WTC11 (cell line): Measurements from ENCODE around the gene GALNT13.

ENCODE experiments used
- SP1 ChIP-seq: sonication (generic); formaldehyde crosslinking; conservative IDR thresholded peaks from 2 replicates; pipeline ENCODE4 v1.8.1; 2022; ENCODE audit warnings: missing genetic modification reagents
- ZNF263 ChIP-seq: sonication (generic); formaldehyde crosslinking; IDR thresholded peaks from 2 replicates; pipeline ENCODE4 v1.8.1; 2022; ENCODE audit warnings: low read depth, mild to moderate bottlenecking, moderate library complexity, missing genetic modification reagents

- no peak for TF ChIP-seq SP1
- TF ChIP-seq ZNF263 (CRISPR knock-in tag): no peak
These were observed 316.2 kb downstream of the GALNT13 start for GRCh38 chr2:154187948-154188347.
